Fibroblast of lung (primary cell): ENCODE results near the gene OR56B4.

ENCODE experiments used
- EZH2 ChIP-seq: IDR thresholded peaks from 2 replicates; pipeline ENCODE4 v1.5.1; 2012; ENCODE audit warnings: low read length, control low read depth, mild to moderate bottlenecking; ENCODE audit errors: missing control alignments
- TF ChIP-seq, protein P1 (sequence below), 2 donors: IDR thresholded peaks in 1 of 2; conservative IDR thresholded peaks in 1 of 2; 1 replicate in 1 of 2; 2 replicates in 1 of 2; pipeline ENCODE4 v1.5.1; 2011 to 2012; ENCODE audit warnings: low read length in 2 of 2, control low read depth in 1 of 2, inconsistent platforms in 1 of 2, low read depth in 1 of 2, mild to moderate bottlenecking in 1 of 2

DNA sequence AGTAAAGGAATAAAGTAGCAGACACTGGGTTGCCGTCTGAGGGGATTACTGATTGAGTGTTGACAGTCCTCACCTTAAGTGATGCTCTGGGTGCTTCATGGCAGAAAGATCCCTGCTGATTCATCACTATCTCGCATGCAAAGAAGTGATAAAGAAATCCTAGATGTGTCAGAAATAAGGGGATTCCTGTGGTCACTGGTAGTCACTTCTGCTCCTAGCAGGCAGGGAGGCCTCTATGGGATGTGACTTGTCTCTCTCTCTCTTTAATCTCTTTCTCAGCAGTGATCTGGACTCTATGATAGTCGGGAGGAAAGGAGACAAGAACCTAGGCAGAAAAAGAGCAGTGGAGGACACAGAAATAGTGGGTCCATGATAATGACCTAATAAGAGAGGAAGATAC, 46.0 kb upstream of the OR56B4 start:
- TF ChIP-seq, protein P1, sequence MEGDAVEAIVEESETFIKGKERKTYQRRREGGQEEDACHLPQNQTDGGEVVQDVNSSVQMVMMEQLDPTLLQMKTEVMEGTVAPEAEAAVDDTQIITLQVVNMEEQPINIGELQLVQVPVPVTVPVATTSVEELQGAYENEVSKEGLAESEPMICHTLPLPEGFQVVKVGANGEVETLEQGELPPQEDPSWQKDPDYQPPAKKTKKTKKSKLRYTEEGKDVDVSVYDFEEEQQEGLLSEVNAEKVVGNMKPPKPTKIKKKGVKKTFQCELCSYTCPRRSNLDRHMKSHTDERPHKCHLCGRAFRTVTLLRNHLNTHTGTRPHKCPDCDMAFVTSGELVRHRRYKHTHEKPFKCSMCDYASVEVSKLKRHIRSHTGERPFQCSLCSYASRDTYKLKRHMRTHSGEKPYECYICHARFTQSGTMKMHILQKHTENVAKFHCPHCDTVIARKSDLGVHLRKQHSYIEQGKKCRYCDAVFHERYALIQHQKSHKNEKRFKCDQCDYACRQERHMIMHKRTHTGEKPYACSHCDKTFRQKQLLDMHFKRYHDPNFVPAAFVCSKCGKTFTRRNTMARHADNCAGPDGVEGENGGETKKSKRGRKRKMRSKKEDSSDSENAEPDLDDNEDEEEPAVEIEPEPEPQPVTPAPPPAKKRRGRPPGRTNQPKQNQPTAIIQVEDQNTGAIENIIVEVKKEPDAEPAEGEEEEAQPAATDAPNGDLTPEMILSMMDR (conservative IDR thresholded peaks at IDR 0.05 in 1 of 2, IDR thresholded peaks at IDR 0.05 in 1 of 2; ENCODE audit: low read depth in 1 of 2, low read length in 2 of 2): no peak
- no peak for TF ChIP-seq EZH2
